ENCODE data around the gene ACTN4. TPM values are rescaled to one million over a fixed set of nuclear protein-coding genes. Genes with fewer than 3 reads are reported as not detected.
A peak's percentile ranks its signal among the peaks of the same experiment; 100 is the strongest.

ACTN4 gene
- total RNA-seq, 1 experiment from 2014 or later: 922 TPM

- in situ Hi-C loops (cut with HindIII; ENCODE audit: low pct_unique_long_range_greater_than_20kb, low sequenced_read_pairs): no loop called here
- DNase-seq (ENCODE audit: low read depth): no peak
These were observed 14.8 kb upstream of the ACTN4 start for GRCh38 chr19:38632476-38633213.

GRCh38 chr19:38634757-38635482 lies 12.5 kb upstream of the ACTN4 start:
- DNase-seq (ENCODE audit: low read depth): peak; percentile 73
- in situ Hi-C loops (cut with HindIII; ENCODE audit: low pct_unique_long_range_greater_than_20kb, low sequenced_read_pairs): no loop called here

GRCh38 chr19:38635483-38636399 lies 11.7 kb upstream of the ACTN4 start:
- no peak for DNase-seq (ENCODE audit: low read depth)
- in situ Hi-C loops (cut with HindIII; ENCODE audit: low pct_unique_long_range_greater_than_20kb, low sequenced_read_pairs): no loop called here

- in situ Hi-C loops (cut with HindIII; ENCODE audit: low pct_unique_long_range_greater_than_20kb, low sequenced_read_pairs): no loop called here
- no peak for DNase-seq (ENCODE audit: low read depth)
These were observed 9.0 kb upstream of the ACTN4 start for GRCh38 chr19:38638461-38638860.

- in situ Hi-C loops (cut with HindIII; ENCODE audit: low pct_unique_long_range_greater_than_20kb, low sequenced_read_pairs): no loop called here
- no peak for DNase-seq (ENCODE audit: low read depth)
These were observed 7.8 kb upstream of the ACTN4 start for GRCh38 chr19:38639679-38640078.

GRCh38 chr19:38640368-38640767 lies 7.1 kb upstream of the ACTN4 start:
- in situ Hi-C loops (cut with HindIII; ENCODE audit: low pct_unique_long_range_greater_than_20kb, low sequenced_read_pairs): no loop called here
- DNase-seq (ENCODE audit: low read depth): no peak

GRCh38 chr19:38642176-38642575 lies 5.3 kb upstream of the ACTN4 start:
- DNase-seq (ENCODE audit: low read depth): no peak
- in situ Hi-C loops (cut with HindIII; ENCODE audit: low pct_unique_long_range_greater_than_20kb, low sequenced_read_pairs): no loop called here

- peak; percentile 79 for DNase-seq (ENCODE audit: low read depth)
- in situ Hi-C loops (cut with HindIII; ENCODE audit: low pct_unique_long_range_greater_than_20kb, low sequenced_read_pairs): no loop called here
These were observed 2.7 kb upstream of the ACTN4 start for GRCh38 chr19:38644719-38645118.

- DNase-seq (ENCODE audit: low read depth): no peak
- in situ Hi-C loops (cut with HindIII; ENCODE audit: low pct_unique_long_range_greater_than_20kb, low sequenced_read_pairs): no loop called here
These were observed 718 bp downstream of the ACTN4 start for GRCh38 chr19:38647966-38648768.

- in situ Hi-C loops (cut with HindIII; ENCODE audit: low pct_unique_long_range_greater_than_20kb, low sequenced_read_pairs): no loop called here
- no peak for DNase-seq (ENCODE audit: low read depth)
These were observed 1.4 kb downstream of the ACTN4 start for GRCh38 chr19:38648769-38649304.

- peak; percentile 91 for DNase-seq (ENCODE audit: low read depth)
- in situ Hi-C loops (cut with HindIII; ENCODE audit: low pct_unique_long_range_greater_than_20kb, low sequenced_read_pairs): no loop called here
These were observed 2.1 kb downstream of the ACTN4 start for GRCh38 chr19:38649305-38650171.

GRCh38 chr19:38650172-38650775 lies 2.8 kb downstream of the ACTN4 start:
- in situ Hi-C loops (cut with HindIII; ENCODE audit: low pct_unique_long_range_greater_than_20kb, low sequenced_read_pairs): no loop called here
- DNase-seq (ENCODE audit: low read depth): no peak

- peak; percentile 67 for DNase-seq (ENCODE audit: low read depth)
- in situ Hi-C loops (cut with HindIII; ENCODE audit: low pct_unique_long_range_greater_than_20kb, low sequenced_read_pairs): no loop called here
These were observed 3.6 kb downstream of the ACTN4 start for GRCh38 chr19:38650911-38651584.

- in situ Hi-C loops (cut with HindIII; ENCODE audit: low pct_unique_long_range_greater_than_20kb, low sequenced_read_pairs): no loop called here
- DNase-seq (ENCODE audit: low read depth): peak; percentile 37
These were observed 5.7 kb downstream of the ACTN4 start for GRCh38 chr19:38653028-38653571.

GRCh38 chr19:38654628-38655055 lies 7.2 kb downstream of the ACTN4 start:
- in situ Hi-C loops (cut with HindIII; ENCODE audit: low pct_unique_long_range_greater_than_20kb, low sequenced_read_pairs): no loop called here
- peak; percentile 63 for DNase-seq (ENCODE audit: low read depth)
